ENCODE measurements around the gene BRSK2. TPM values are rescaled to one million over a fixed set of nuclear protein-coding genes. Genes with fewer than 3 reads are reported as not detected.

BRSK2 gene
- total and polyA plus RNA-seq, 2 donors from 2014 or later = 0.43 to 1.2 TPM

DNA sequence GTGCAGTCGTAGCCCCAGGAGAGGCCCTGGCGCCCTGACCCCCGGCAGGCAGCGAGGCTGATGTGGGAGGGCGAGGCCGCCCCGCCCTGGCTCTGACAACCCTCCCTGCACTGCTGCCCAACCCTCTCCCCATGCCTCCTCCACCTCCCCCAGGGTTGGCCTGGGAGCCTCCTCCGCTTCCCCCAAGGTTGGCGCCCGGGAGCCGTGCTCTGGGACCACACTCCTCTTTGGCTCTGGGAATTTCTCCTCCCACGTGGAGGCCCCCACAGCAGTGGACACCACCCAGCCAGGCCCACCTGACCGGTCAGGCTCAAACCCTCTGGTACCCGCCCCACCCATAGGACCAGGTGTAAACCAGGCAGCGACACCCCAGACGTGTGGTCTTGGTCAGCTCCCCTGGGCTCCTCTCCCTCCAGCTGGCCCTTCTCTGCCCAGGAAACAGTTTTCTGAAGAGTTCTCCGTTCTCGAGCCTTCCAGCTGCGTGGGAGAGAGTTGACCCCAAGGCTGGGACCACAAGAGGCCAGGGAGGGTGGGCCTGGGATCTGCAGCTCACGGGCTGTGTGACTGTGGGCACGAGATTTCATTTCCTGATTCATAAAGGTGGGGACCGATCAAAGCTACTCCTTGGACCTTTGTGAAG, 39.5 kb upstream of the BRSK2 start:
- FAIRE-seq (no peak), DNase-seq (peak in 4 of 5 donors; percentile 44 to 75 (median 52))
- Histone ChIP-seq H3K36me3 (ENCODE audit: control insufficient read depth in 2 of 3, insufficient read depth in 3 of 3, low read length in 3 of 3) (no peaks in the 10 kb centered on the region), H3K9me3 (ENCODE audit: control insufficient read depth in 2 of 3, insufficient read depth in 1 of 3, low read length in 3 of 3) (no peaks in the 10 kb centered on the region), H3K4me3 (ENCODE audit: low read length in 3 of 3) (no peak overlapping the region), H3K4me1 (ENCODE audit: control insufficient read depth in 2 of 3, insufficient read depth in 2 of 3, low read depth in 1 of 3, low read length in 3 of 3) (no peaks in the 10 kb centered on the region), H3K9ac (ENCODE audit: low read length in 3 of 3) (no peak overlapping the region), H3K27me3 (ENCODE audit: control insufficient read depth, insufficient read depth, low read length) (no peaks in the 10 kb centered on the region), H3K27ac (ENCODE audit: low read depth in 2 of 2, low read length in 2 of 2) (no peak overlapping the region)
- TF ChIP-seq, protein P1, sequence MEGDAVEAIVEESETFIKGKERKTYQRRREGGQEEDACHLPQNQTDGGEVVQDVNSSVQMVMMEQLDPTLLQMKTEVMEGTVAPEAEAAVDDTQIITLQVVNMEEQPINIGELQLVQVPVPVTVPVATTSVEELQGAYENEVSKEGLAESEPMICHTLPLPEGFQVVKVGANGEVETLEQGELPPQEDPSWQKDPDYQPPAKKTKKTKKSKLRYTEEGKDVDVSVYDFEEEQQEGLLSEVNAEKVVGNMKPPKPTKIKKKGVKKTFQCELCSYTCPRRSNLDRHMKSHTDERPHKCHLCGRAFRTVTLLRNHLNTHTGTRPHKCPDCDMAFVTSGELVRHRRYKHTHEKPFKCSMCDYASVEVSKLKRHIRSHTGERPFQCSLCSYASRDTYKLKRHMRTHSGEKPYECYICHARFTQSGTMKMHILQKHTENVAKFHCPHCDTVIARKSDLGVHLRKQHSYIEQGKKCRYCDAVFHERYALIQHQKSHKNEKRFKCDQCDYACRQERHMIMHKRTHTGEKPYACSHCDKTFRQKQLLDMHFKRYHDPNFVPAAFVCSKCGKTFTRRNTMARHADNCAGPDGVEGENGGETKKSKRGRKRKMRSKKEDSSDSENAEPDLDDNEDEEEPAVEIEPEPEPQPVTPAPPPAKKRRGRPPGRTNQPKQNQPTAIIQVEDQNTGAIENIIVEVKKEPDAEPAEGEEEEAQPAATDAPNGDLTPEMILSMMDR (IDR thresholded peaks at IDR 0.05; ENCODE audit: borderline replicate concordance, extremely low read depth, insufficient read depth) = no peak
- intact Hi-C loops (cut with DNase I) = no loop called here

- no peak for FAIRE-seq
- peak in 4 of 5 donors; percentile 53 to 80 (median 70) for DNase-seq
These were observed 38.3 kb upstream of the BRSK2 start for GRCh38 chr11:1351278-1351937.

DNA sequence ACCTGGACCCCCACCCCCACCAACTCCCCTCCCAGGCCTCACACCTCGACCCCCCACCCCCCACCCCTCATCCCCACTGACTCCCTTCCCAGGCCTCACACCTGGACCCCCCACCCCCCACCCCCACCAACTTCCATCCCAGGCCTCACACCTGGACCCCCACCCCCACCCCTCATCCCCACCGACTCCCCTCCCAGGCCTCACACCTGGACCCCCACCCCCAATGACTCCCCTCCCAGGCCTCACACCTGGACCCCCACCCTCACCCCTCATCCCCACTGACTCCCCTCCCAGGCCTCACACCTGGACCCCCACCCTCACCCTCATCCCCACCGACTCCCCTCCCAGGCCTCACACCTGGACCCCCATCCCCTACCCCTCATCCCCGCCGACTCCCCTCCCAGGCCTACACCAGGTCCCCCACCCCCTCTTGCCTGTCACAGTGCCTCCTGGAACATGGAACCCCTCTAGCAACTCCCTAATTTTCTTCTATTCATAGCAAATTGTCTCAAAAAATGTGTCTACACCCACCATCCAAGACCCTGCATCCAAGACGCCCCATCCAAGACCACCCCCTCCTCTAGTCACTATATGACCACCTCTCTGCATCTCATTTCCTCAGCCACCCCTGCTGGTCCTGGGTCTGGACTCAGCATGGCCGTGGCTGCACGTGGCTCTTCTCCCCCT, 36.9 kb upstream of the BRSK2 start:
- no peaks in the 10 kb centered on the region for H3K4me1 ChIP-seq (ENCODE audit: control insufficient read depth in 2 of 3, insufficient read depth in 2 of 3, low read depth in 1 of 3, low read length in 3 of 3)
- no peaks in the 10 kb centered on the region for H3K9me3 ChIP-seq (ENCODE audit: control insufficient read depth in 2 of 3, insufficient read depth in 1 of 3, low read length in 3 of 3)
- H3K27ac ChIP-seq (ENCODE audit: low read depth in 2 of 2, low read length in 2 of 2) = no peak overlapping the region
- TF ChIP-seq, protein P1 (IDR thresholded peaks at IDR 0.05; ENCODE audit: borderline replicate concordance, extremely low read depth, insufficient read depth) = no peak
- no peak for FAIRE-seq
- DNase-seq = peak in 1 of 5 donors; percentile 46
- no peaks in the 10 kb centered on the region for H3K27me3 ChIP-seq (ENCODE audit: control insufficient read depth, insufficient read depth, low read length)
- no peaks in the 10 kb centered on the region for H3K36me3 ChIP-seq (ENCODE audit: control insufficient read depth in 2 of 3, insufficient read depth in 3 of 3, low read length in 3 of 3)
- no peak overlapping the region for H3K4me3 ChIP-seq (ENCODE audit: low read length in 3 of 3)
- intact Hi-C loops (cut with DNase I) = no loop called here
- H3K9ac ChIP-seq (ENCODE audit: low read length in 3 of 3) = no peak overlapping the region

More at GRCh38 chr11:1351278-1351937, 38.3 kb upstream of the BRSK2 start:
- Histone ChIP-seq H3K9me3 (ENCODE audit: control insufficient read depth in 2 of 3, insufficient read depth in 1 of 3, low read length in 3 of 3) (no peaks in the 10 kb centered on the region), H3K27me3 (ENCODE audit: control insufficient read depth, insufficient read depth, low read length) (no peaks in the 10 kb centered on the region), H3K9ac (ENCODE audit: low read length in 3 of 3) (no peak overlapping the region), H3K27ac (ENCODE audit: low read depth in 2 of 2, low read length in 2 of 2) (no peak overlapping the region), H3K36me3 (ENCODE audit: control insufficient read depth in 2 of 3, insufficient read depth in 3 of 3, low read length in 3 of 3) (no peaks in the 10 kb centered on the region), H3K4me3 (ENCODE audit: low read length in 3 of 3) (no peak overlapping the region), H3K4me1 (ENCODE audit: control insufficient read depth in 2 of 3, insufficient read depth in 2 of 3, low read depth in 1 of 3, low read length in 3 of 3) (no peaks in the 10 kb centered on the region)
- TF ChIP-seq, protein P1 (IDR thresholded peaks at IDR 0.05; ENCODE audit: borderline replicate concordance, extremely low read depth, insufficient read depth) = no peak
- intact Hi-C loops (cut with DNase I) = no loop called here
